DMS153 treated with DMSO at 0.1 percent for 48 hours (cell line): ENCODE results near the gene KCNE2.
"Not testable (repeated sequence)": the region's sequence is repeated elsewhere in the genome, so short reads cannot be mapped to it uniquely, and the experiment has no call there.

Experiments used
- DNase-seq: peaks from one replicate; lab custom pipeline; 2025; ENCODE audit not compliant: unreplicated experiment; lab: John Stamatoyannopoulos, UW

The KCNE2 gene

GRCh38 chr21:34406102-34406501, 42.3 kb downstream of the KCNE2 start:
- DNase-seq: not testable (repeated sequence)

- DNase-seq: not testable (repeated sequence)
These were observed 42.9 kb downstream of the KCNE2 start for GRCh38 chr21:34406676-34407075.

GRCh38 chr21:34407294-34407693, 43.5 kb downstream of the KCNE2 start:
- not testable (repeated sequence) for DNase-seq

GRCh38 chr21:34417448-34418077, 53.8 kb downstream of the KCNE2 start:
- DNase-seq: not testable (repeated sequence)
